Measurements from ENCODE around the gene GET4.

DNA sequence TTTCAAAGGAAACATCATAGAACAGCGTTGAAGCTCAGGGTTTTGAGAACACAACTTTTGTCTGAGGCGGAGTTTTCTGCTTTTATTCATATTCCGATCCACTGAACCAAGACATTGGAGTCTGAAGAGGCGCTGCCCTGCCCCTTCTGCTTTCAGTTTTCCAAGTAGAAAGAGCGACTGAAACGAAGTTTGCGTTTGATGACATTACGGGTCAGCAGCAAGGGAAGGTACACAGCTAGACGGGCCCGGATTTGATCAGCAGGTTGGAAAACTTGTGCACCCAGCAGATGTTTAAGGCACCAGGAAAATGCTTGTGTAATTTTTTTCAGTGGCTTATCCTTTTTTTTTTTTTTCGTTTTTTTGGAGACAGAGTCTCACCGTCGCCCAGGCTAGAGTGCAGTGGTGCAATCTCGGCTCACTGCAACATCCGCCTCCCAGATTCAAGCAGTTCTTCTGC lies 43.4 kb upstream of the GET4 start:
- TF ChIP-seq EZH2phosphoT487 (IDR thresholded peaks at IDR 0.05; ENCODE audit: low read depth), result no peak
- TF ChIP-seq, protein P1, sequence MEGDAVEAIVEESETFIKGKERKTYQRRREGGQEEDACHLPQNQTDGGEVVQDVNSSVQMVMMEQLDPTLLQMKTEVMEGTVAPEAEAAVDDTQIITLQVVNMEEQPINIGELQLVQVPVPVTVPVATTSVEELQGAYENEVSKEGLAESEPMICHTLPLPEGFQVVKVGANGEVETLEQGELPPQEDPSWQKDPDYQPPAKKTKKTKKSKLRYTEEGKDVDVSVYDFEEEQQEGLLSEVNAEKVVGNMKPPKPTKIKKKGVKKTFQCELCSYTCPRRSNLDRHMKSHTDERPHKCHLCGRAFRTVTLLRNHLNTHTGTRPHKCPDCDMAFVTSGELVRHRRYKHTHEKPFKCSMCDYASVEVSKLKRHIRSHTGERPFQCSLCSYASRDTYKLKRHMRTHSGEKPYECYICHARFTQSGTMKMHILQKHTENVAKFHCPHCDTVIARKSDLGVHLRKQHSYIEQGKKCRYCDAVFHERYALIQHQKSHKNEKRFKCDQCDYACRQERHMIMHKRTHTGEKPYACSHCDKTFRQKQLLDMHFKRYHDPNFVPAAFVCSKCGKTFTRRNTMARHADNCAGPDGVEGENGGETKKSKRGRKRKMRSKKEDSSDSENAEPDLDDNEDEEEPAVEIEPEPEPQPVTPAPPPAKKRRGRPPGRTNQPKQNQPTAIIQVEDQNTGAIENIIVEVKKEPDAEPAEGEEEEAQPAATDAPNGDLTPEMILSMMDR (IDR thresholded peaks at IDR 0.05; ENCODE audit: low read depth, low read length), result no peak
